NOMO-1 treated with dmso at 0.1 percent for 144 hours (cell line): Measurements from ENCODE around the gene INPP5D.
"Not testable (repeated sequence)": the region's sequence is repeated elsewhere in the genome, so short reads cannot be mapped to it uniquely, and the experiment has no call there.

ENCODE experiments used
- DNase-seq: peaks from one replicate; lab custom pipeline; 2025; ENCODE audit not compliant: unreplicated experiment; lab: John Stamatoyannopoulos, UW

The INPP5D gene

GRCh38 chr2:233115121-233115520 lies 55.0 kb downstream of the INPP5D start:
- no peak for DNase-seq

DNA sequence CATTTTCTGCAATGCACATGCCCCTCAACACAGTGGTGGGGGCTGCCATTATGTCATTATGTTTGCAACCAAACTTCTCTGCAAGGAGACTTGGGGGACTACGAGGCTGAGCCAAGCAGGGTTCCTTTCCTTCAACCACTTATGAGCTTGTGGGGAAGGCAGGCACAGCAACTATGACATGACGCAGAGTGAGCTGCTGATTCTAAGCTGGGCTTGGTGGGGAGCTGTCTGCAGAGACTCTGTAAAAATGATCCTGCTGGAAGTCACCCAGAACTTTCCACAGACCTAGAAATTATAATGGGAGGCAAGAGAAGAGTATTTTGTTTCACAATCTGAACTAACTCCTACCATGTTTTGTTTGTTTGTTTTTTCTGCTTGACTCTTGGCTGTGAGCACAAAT lies 55.6 kb downstream of the INPP5D start:
- DNase-seq = no peak

GRCh38 chr2:233116946-233117345 lies 56.8 kb downstream of the INPP5D start:
- DNase-seq = no peak

GRCh38 chr2:233117351-233117750 lies 57.2 kb downstream of the INPP5D start:
- no peak for DNase-seq

- DNase-seq = no peak
Observed at GRCh38 chr2:233117811-233118647, 57.9 kb downstream of the INPP5D start.

DNA sequence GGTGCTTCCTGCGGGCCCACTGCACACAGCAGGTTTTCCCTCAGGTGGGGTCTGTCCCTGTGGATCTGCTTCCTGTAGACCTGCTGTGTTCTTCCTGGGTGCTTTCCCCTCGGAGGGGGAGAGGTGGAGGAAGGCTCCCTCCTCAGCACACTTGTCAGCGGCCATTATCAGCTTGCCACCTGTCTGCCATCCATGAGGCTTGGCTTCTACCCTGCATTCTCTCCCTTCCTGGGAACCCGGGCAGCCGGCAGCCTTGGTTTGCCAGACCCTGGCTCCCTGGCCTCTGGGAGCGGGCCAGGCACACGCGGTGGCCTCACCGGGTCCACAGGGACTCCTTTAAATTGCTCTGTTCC lies 58.5 kb downstream of the INPP5D start:
- no peak for DNase-seq

- DNase-seq = no peak
Observed at GRCh38 chr2:233119123-233119522, 59.0 kb downstream of the INPP5D start.

DNA sequence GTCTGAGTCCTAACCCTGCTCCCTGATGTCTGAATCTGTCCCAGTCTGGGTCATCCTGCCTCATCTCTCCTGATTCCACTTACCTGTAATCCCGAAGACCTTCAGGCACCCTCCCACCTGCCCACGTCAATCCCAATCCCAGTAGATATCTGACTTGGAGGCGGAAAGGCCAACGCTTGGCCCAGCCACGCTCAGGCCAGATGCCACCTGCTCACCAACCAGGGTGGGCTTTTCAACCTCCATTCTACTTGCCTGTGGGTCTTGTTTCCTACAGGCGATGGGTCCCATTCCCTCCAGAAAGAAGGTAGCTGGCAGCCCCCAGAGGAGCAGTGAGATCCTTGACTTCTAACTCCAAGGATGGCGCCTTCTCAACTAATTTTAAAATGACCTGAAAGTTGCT lies 59.7 kb downstream of the INPP5D start:
- no peak for DNase-seq

DNA sequence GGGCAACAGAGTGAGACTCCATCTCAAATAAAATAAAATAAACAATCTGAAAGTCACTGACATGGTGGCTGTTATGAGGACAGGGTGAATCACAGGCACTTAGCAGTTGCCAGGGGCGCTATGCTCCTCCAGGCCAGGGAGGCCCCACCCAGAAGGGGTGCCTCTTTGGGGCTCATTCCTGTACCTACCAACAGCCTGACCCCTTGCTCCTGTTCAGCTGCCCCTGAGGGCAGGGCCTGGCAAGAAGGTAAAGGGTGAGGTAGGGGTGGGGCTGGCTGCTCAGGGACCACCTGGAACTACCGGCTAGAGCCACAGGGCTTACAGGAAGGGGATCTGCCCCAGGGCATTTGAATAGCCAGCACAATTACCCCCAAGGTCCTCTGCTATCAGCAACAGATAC lies 60.3 kb downstream of the INPP5D start:
- no peak for DNase-seq

- no peak for DNase-seq
Observed at GRCh38 chr2:233121856-233122255, 61.7 kb downstream of the INPP5D start.

DNA sequence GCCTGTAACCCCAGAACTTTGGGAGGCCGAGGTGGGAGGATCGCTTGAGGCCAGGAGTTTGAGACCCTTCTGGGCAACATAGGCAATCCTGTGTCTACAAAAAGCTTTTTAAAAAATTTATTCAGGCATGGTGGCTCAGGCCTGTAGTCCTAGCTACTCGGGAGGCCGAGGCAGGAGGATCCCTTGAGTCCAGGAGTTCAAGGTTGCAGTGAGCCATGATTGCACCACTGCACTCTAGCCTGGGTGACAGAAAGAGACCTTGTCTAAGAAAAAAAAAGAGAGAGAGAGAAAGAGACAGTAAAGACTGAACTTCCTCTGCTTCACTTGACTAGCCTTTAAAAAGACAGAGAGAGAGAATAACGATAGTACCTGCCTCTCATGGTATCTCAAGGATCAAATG lies 62.4 kb downstream of the INPP5D start:
- no peak for DNase-seq

DNA sequence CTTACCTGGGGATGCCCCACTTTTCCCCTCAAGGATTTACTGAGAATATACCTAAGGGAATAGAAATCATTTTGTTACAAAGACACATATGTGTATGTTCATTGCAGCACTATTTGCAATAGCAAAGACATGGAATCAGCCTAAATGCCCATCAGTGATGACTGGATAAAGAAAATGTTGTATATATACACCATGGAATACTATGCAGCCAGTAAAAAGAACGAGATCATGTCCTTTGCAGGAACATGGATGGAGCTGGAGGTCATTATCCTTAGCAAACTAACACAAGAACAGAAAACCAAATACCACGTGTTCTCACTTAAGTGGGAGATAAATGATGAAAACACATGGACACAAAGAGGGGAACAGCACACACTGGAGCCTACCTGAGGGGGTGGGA lies 63.4 kb downstream of the INPP5D start:
- DNase-seq = not testable (repeated sequence)

- no peak for DNase-seq
Observed at GRCh38 chr2:233124421-233125080, 64.4 kb downstream of the INPP5D start.

- DNase-seq = no peak
Observed at GRCh38 chr2:233125455-233126065, 65.4 kb downstream of the INPP5D start.

- no peak for DNase-seq
Observed at GRCh38 chr2:233129351-233129978, 69.3 kb downstream of the INPP5D start.

- no peak for DNase-seq
Observed at GRCh38 chr2:233130024-233130423, 69.9 kb downstream of the INPP5D start.

GRCh38 chr2:233130481-233131020 lies 70.4 kb downstream of the INPP5D start:
- no peak for DNase-seq

GRCh38 chr2:233131936-233132720 lies 72.0 kb downstream of the INPP5D start:
- DNase-seq = no peak

- DNase-seq = no peak
Observed at GRCh38 chr2:233133239-233133638, 73.1 kb downstream of the INPP5D start.

DNA sequence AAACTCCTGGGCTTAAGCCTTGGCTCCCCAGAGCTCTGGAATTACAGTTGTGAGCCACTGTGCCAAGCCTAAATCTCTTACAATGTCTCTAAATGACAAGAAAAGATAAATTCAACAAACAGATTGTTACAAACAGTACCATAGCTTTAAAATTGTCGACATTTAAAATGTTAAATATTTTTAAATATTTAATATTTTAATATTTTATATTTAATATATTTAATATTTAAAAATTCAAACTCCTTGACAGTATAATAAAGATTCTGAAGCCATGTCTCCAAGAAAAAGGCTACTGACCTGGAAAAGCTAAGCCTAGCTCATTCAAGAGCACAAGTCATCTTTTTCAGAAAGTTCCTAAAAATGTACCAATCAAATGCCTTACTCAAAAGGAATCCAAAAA lies 75.3 kb downstream of the INPP5D start:
- no peak for DNase-seq

DNA sequence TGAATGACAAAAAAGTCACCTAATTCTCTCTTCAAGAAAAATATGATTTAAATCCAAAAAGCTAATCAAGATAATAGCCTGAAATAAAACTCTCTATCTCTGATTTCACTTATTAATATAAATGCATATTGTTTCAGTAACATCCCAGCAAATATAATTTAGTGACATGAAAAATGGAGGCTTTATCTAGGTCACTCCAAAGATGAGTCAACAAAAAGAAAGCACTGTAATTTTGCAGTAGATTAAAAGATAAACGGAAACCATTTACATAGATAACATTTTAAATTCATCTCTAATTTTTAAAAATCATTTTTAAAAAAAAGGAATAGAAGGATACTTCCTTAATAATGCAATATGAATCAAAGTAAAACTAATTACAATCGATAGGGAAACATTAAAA lies 76.9 kb downstream of the INPP5D start:
- no peak for DNase-seq
